Measurements from ENCODE around the gene TUSC2. TPM values are rescaled to one million over a fixed set of nuclear protein-coding genes. Genes with fewer than 3 reads are reported as not detected.
A peak's percentile ranks its signal among the peaks of the same experiment; 100 is the strongest.
"Not testable (repeated sequence)": the region's sequence is repeated elsewhere in the genome, so short reads cannot be mapped to it uniquely, and the experiment has no call there.

The TUSC2 gene
- total RNA-seq, 2 donors from 2014 or later: 23.5 to 28.1 TPM

- no peak overlapping the region for H3K9ac ChIP-seq (ENCODE audit: extremely low read depth, low read length, poor library complexity, severe bottlenecking)
- WGBS, 2 experiments (ENCODE audit: insufficient coverage in 1 of 2, insufficient read length in 1 of 2): 86 to 98% methylated on average over 1 of the region's 1 CpG
- Mint-ChIP-seq H3K27me3 (ENCODE audit: insufficient read depth) (peaks cover 1% of the 10 kb centered on the region), H3K27ac (no peak overlapping the region), H3K4me1 (peaks cover 5% of the 10 kb centered on the region), H3K9me3 (no peaks in the 10 kb centered on the region), H3K4me3 (no peak overlapping the region), H3K36me3 (ENCODE audit: low read depth) (peaks cover 30% of the 10 kb centered on the region)
- H3K4me1 ChIP-seq (ENCODE audit: control insufficient read depth, insufficient read depth, low read length): no peaks in the 10 kb centered on the region
- peaks cover 29% of the 10 kb centered on the region for H3K36me3 ChIP-seq (ENCODE audit: control insufficient read depth, insufficient read depth, low read length)
- H3K4me3 ChIP-seq (ENCODE audit: low read length): no peak overlapping the region
- H3K27ac ChIP-seq (ENCODE audit: low read depth, low read length): no peak overlapping the region
- no peak for TF ChIP-seq CTCF (conservative IDR thresholded peaks at IDR 0.05)
- no peaks in the 10 kb centered on the region for H3K9me3 ChIP-seq (ENCODE audit: control insufficient read depth, low read length)
- H3K27me3 ChIP-seq (ENCODE audit: control insufficient read depth, insufficient read depth, low read length, poor library complexity, severe bottlenecking): no peaks in the 10 kb centered on the region
- no peak for DNase-seq
These were observed 40.8 kb downstream of the TUSC2 start for GRCh38 chr3:50287262-50287661.

- H3K4me1 Mint-ChIP-seq: peaks cover 5% of the 10 kb centered on the region
- no peak for TF ChIP-seq CTCF (conservative IDR thresholded peaks at IDR 0.05)
- Histone ChIP-seq H3K4me1 (ENCODE audit: control insufficient read depth, insufficient read depth, low read length) (no peaks in the 10 kb centered on the region), H3K4me3 (ENCODE audit: low read length) (no peak overlapping the region), H3K27ac (ENCODE audit: low read depth, low read length) (no peak overlapping the region), H3K27me3 (ENCODE audit: control insufficient read depth, insufficient read depth, low read length, poor library complexity, severe bottlenecking) (no peaks in the 10 kb centered on the region), H3K9ac (ENCODE audit: extremely low read depth, low read length, poor library complexity, severe bottlenecking) (no peak overlapping the region), H3K36me3 (ENCODE audit: control insufficient read depth, insufficient read depth, low read length) (peaks cover 29% of the 10 kb centered on the region), H3K9me3 (ENCODE audit: control insufficient read depth, low read length) (no peaks in the 10 kb centered on the region)
- WGBS, 2 experiments (ENCODE audit: insufficient coverage in 1 of 2, insufficient read length in 1 of 2): 95 to 100% methylated on average over 12 to 27 of the region's 28 CpGs
- peaks cover 30% of the 10 kb centered on the region for H3K36me3 Mint-ChIP-seq (ENCODE audit: low read depth)
- peak; percentile 36 for DNase-seq
- no peak overlapping the region for H3K27ac Mint-ChIP-seq
- no peaks in the 10 kb centered on the region for H3K9me3 Mint-ChIP-seq
- peaks cover 4% of the 10 kb centered on the region for H3K27me3 Mint-ChIP-seq (ENCODE audit: insufficient read depth)
- no peak overlapping the region for H3K4me3 Mint-ChIP-seq
These were observed 41.4 kb downstream of the TUSC2 start for GRCh38 chr3:50286322-50287227.

GRCh38 chr3:50284121-50284520, 43.9 kb downstream of the TUSC2 start:
- not testable (repeated sequence) for H3K4me3 Mint-ChIP-seq; H3K9me3 ChIP-seq (ENCODE audit: control insufficient read depth, low read length); H3K27me3 ChIP-seq (ENCODE audit: control insufficient read depth, insufficient read depth, low read length, poor library complexity, severe bottlenecking); H3K4me1 Mint-ChIP-seq; H3K4me1 ChIP-seq (ENCODE audit: control insufficient read depth, insufficient read depth, low read length); H3K9ac ChIP-seq (ENCODE audit: extremely low read depth, low read length, poor library complexity, severe bottlenecking); H3K9me3 Mint-ChIP-seq; H3K27ac Mint-ChIP-seq; H3K27me3 Mint-ChIP-seq (ENCODE audit: insufficient read depth); H3K4me3 ChIP-seq (ENCODE audit: low read length); DNase-seq; H3K27ac ChIP-seq (ENCODE audit: low read depth, low read length)
- peaks cover 20% of the 10 kb centered on the region for H3K36me3 ChIP-seq (ENCODE audit: control insufficient read depth, insufficient read depth, low read length)
- H3K36me3 Mint-ChIP-seq (ENCODE audit: low read depth): peaks cover 14% of the 10 kb centered on the region
- 94 to 97% methylated on average over 2 to 5 of the region's 6 CpGs for WGBS, 2 experiments (ENCODE audit: insufficient coverage in 1 of 2, insufficient read length in 1 of 2)

Data from endodermal cell (in vitro differentiated cells).